ENCODE measurements around the gene DNAJB6. TPM values are rescaled to one million over a fixed set of nuclear protein-coding genes. Genes with fewer than 3 reads are reported as not detected.

The DNAJB6 gene
- total and polyA plus RNA-seq, 9 donors, result 79.0 to 154 (median 89.2) TPM

DNA sequence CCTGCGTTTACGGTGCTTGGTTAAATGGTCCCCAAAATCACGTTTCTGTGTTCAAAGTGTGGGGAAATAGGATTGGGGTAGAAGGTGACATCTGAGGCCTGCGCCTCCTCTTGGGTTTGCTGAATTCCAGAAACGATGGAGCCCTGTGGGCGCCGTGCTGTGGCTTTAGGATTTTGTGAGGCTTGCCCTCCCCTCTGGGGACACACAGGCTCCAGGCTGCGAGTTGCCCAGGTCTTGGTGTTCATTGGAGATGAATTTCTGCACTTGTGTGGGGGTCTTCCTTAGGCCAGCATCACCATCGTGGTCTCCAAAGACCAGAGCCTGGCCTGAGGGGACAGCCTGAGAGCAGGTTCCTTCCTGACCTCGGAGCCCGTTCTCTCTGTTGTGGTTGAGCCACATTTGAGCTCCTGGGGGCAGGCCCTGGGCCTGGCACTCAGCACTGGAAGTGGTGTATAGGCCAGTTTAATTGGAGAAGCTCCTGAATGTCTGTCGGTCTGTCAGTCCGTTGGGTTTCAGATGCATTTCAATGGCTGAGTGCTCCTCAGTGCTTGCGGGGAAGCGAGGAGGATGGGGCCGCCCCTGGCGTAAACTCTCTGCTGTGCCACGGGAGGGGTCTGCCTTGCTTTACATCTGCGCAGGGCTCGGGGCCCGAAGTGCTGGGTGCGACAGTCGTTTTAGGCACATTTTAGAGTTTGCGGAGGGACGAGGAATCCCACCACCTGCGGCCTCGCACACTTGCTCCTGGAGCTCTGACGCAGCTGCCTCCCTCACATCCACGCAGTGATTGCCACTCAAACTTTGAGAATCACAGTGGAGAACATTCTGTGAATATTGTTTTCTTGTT lies 71.7 kb downstream of the DNAJB6 start:
- Histone ChIP-seq H3K27ac (no peak overlapping the region), H3K27me3 (no peaks in the 10 kb centered on the region), H3K4me3 (no peak overlapping the region), H3K36me3 (no peaks in the 10 kb centered on the region), H3K9me3 (no peaks in the 10 kb centered on the region), H3K4me1 (ENCODE audit: insufficient read depth) (peaks cover 7% of the 10 kb centered on the region)
- TF ChIP-seq POLR2A (IDR thresholded peaks at IDR 0.05) (no peak), EP300 (IDR thresholded peaks at IDR 0.05) (no peak), CTCF (IDR thresholded peaks at IDR 0.05) (no peak)
- no peak for DNase-seq
- WGBS, 3 donors, result 86 to 92% (median 88%) methylated on average over 29 of the region's 29 CpGs
- intact Hi-C loops (cut with DNase I), result no loop called here

DNA sequence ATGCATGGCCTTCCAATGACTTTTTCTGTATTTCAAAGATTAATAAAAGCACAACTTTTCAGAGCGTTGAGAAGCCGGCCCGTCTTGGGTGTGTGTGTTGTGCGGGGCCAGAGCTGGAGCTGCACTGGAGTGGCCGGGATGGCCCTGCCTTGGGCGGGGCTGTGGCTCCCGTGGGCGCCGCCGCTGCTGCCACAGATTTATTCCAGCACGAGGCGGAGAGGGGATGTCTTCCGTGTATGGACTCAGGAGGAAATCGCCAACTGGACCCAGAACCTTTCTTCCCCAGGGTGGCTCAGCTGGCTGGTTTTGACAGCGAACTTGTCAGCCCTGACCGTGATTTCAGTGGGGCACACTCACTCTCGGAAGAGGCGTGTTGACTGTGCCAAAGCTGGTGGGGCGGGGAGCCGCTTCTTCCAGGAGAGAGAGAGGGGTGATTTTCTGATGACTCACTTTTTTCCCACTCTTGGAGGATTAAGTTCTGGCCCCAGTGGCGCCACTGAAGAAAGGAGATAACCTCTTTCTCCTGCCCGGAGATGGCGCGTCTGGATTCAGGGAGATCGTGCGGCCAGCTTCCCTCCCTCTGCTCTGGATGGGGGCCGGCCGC lies 72.4 kb downstream of the DNAJB6 start:
- no peak overlapping the region for H3K4me3 ChIP-seq
- H3K27ac ChIP-seq, result no peak overlapping the region
- no peaks in the 10 kb centered on the region for H3K36me3 ChIP-seq
- DNase-seq, result no peak
- H3K9me3 ChIP-seq, result no peaks in the 10 kb centered on the region
- H3K27me3 ChIP-seq, result no peaks in the 10 kb centered on the region
- 87 to 92% (median 90%) methylated on average over 28 of the region's 28 CpGs for WGBS, 3 donors
- intact Hi-C loops (cut with DNase I), result no loop called here
- H3K4me1 ChIP-seq (ENCODE audit: insufficient read depth), result peaks cover 7% of the 10 kb centered on the region
- TF ChIP-seq POLR2A (IDR thresholded peaks at IDR 0.05), result no peak
- no peak for TF ChIP-seq CTCF (IDR thresholded peaks at IDR 0.05)
- no peak for TF ChIP-seq EP300 (IDR thresholded peaks at IDR 0.05)

DNA sequence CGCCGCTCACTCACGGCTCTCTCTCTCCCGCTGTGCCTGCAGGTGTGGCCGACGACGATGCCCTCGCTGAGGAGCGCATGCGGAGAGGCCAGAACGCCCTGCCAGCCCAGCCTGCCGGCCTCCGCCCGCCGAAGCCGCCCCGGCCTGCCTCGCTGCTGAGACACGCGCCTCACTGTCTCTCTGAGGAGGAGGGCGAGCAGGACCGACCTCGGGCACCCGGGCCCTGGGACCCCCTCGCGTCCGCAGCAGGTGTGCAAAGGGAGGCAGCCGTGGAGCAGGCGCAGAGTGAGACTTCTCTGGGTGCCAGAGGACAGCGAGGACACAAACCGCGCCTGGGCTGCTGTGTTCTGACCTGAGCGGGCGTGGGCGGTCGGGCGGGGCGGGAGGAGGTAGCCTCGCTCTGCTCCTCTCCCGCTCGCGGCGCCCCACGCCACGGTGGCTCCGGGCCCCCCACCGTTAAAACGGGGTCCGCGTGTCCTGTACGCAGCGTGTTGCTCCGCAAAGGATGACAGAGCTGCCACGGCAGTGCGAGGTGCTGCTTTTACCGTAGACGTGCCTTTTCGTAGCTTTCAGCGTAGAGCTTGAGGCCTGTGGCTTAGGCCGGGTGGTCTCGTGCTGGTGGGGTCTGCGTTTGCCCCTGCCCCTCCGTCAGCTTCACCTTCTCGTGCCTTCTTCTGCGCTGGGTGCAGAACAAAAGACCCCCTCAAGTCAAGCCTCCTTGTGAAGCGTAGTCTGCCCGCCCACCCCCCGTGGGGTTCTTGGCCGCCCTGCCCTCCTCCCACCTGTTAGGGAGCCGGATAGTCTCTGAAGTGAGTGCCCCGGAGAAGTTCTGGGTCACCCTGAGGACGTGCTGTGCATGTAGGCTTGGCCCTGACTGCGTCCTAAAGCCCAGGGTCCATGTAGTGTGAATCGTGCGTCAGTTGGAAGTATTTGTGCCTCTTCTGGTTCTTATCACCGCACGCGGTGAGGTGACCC lies 73.2 kb downstream of the DNAJB6 start:
- Histone ChIP-seq H3K9me3 (no peaks in the 10 kb centered on the region), H3K27me3 (no peaks in the 10 kb centered on the region), H3K4me1 (ENCODE audit: insufficient read depth) (peaks cover 5% of the 10 kb centered on the region), H3K36me3 (no peaks in the 10 kb centered on the region), H3K4me3 (no peak overlapping the region), H3K27ac (no peak overlapping the region)
- no peak for TF ChIP-seq EP300 (IDR thresholded peaks at IDR 0.05)
- no peak for TF ChIP-seq CTCF (IDR thresholded peaks at IDR 0.05)
- TF ChIP-seq POLR2A (IDR thresholded peaks at IDR 0.05), result no peak
- no peak for DNase-seq
- 95 to 96% (median 96%) methylated on average over 77 to 78 of the region's 78 CpGs for WGBS, 3 donors
- intact Hi-C loops (cut with DNase I), result no loop called here

GRCh38 chr7:157410831-157411556 lies 74.2 kb downstream of the DNAJB6 start:
- TF ChIP-seq EP300 (IDR thresholded peaks at IDR 0.05) (no peak), CTCF (IDR thresholded peaks at IDR 0.05) (no peak)
- H3K27me3 ChIP-seq, result no peaks in the 10 kb centered on the region
- no peaks in the 10 kb centered on the region for H3K36me3 ChIP-seq

More at GRCh38 chr7:157410831-157411556, 74.2 kb downstream of the DNAJB6 start:
- H3K4me1 ChIP-seq (ENCODE audit: insufficient read depth), result no peaks in the 10 kb centered on the region
- no peak overlapping the region for H3K4me3 ChIP-seq
- no peak for DNase-seq
- no peaks in the 10 kb centered on the region for H3K9me3 ChIP-seq
- intact Hi-C loops (cut with DNase I), result no loop called here
- no peak overlapping the region for H3K27ac ChIP-seq
- WGBS, 3 donors, result 94 to 97% (median 95%) methylated on average over 24 to 33 of the region's 33 CpGs
